Calu3 (cell line): ENCODE measurements around the gene POLA1. TPM values are rescaled to one million over a fixed set of nuclear protein-coding genes. Genes with fewer than 3 reads are reported as not detected.

Experiments
- BruUV-seq: library from RNA; stranded (reverse); fragments of 400-500 nt; replicated peaks from 2 replicates; lab custom pipeline; 2021; lab: Mats Ljungman, UMichigan
- CTCF ChIA-PET: fragments of 300-600 bp; sonication (Branson Sonifier 250); formaldehyde crosslinking; loops from one replicate; lab custom pipeline; 2022; ENCODE audit warnings: antibody characterized with exemption; lab: Charles Lee
- DNase-seq: peaks from one replicate; pipeline ENCODE4 v3.0.0; 2022
- H3K27ac Mint-ChIP-seq: one replicate; pipeline ENCODE4 v1.8.0; 2022; ENCODE audit warnings: mixed read lengths; ENCODE audit not compliant: unreplicated experiment
- H3K27me3 Mint-ChIP-seq: one replicate; pipeline ENCODE4 v1.8.0; 2022; ENCODE audit warnings: mixed read lengths; ENCODE audit not compliant: unreplicated experiment
- H3K36me3 Mint-ChIP-seq: one replicate; pipeline ENCODE4 v1.8.0; 2022; ENCODE audit warnings: mild to moderate bottlenecking, moderate library complexity, mixed read lengths; ENCODE audit not compliant: insufficient read depth, unreplicated experiment
- H3K4me1 Mint-ChIP-seq: one replicate; pipeline ENCODE4 v1.8.0; 2022; ENCODE audit warnings: mild to moderate bottlenecking, low read depth, mixed read lengths; ENCODE audit not compliant: unreplicated experiment
- H3K4me3 Mint-ChIP-seq: one replicate; pipeline ENCODE4 v1.8.0; 2022; ENCODE audit warnings: mild to moderate bottlenecking, low read depth, moderate library complexity, mixed read lengths; ENCODE audit not compliant: unreplicated experiment
- H3K9me3 Mint-ChIP-seq: one replicate; pipeline ENCODE4 v1.8.0; 2022; ENCODE audit warnings: low read depth, mixed read lengths; ENCODE audit not compliant: unreplicated experiment
- intact Hi-C: fragments of 100-400 bp; cut with micrococcal nuclease; formaldehyde crosslinking; loops from one replicate; pipeline ENCODE4 v1.10.0; 2022; ENCODE audit not compliant: unreplicated experiment
- total RNA-seq: library from RNA; stranded (reverse); gene quantifications from 2 replicates; pipeline ENCODE4 v1.2.3, GENCODE V29; 2022
- TF ChIP-seq, protein P1 (sequence below): fragments of 200-600 bp; IDR thresholded peaks from one replicate; pipeline ENCODE4 v1.8.0; 2022; ENCODE audit warnings: antibody characterized with exemption; ENCODE audit not compliant: unreplicated experiment

POLA1 gene
- total RNA-seq, 1 experiment from 2014 or later, result 25.2 TPM

DNA sequence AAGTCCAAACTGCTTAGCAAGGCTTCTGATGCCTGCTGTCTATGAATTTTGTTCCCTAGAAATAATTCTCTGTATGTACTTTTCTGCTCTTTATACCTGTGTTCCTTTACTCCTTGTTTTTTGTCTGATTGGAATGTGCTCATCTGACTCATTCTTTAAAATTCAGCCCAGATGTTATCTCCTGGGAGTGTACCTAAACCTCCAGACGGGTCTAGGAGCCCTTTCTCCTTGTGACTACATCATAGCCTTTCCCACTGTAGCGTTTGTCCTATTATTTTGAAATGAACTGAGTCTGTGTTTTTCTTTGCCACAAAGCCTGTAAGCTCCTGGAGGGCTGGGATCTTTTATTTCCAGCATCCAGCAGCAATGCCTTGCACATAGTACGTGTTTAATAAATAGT, 26.3 kb downstream of the POLA1 start:
- intact Hi-C loops, result no loop called here
- no peak overlapping the region for H3K4me3 Mint-ChIP-seq
- no peak overlapping the region for H3K27ac Mint-ChIP-seq
- TF ChIP-seq, protein P1, sequence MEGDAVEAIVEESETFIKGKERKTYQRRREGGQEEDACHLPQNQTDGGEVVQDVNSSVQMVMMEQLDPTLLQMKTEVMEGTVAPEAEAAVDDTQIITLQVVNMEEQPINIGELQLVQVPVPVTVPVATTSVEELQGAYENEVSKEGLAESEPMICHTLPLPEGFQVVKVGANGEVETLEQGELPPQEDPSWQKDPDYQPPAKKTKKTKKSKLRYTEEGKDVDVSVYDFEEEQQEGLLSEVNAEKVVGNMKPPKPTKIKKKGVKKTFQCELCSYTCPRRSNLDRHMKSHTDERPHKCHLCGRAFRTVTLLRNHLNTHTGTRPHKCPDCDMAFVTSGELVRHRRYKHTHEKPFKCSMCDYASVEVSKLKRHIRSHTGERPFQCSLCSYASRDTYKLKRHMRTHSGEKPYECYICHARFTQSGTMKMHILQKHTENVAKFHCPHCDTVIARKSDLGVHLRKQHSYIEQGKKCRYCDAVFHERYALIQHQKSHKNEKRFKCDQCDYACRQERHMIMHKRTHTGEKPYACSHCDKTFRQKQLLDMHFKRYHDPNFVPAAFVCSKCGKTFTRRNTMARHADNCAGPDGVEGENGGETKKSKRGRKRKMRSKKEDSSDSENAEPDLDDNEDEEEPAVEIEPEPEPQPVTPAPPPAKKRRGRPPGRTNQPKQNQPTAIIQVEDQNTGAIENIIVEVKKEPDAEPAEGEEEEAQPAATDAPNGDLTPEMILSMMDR, result no peak
- H3K27me3 Mint-ChIP-seq, result no peaks in the 10 kb centered on the region
- CTCF ChIA-PET, result no interaction called here
- BruUV-seq, result no TSS peak
- peaks cover 13% of the 10 kb centered on the region for H3K36me3 Mint-ChIP-seq
- no peaks in the 10 kb centered on the region for H3K4me1 Mint-ChIP-seq
- DNase-seq, result no peak
- H3K9me3 Mint-ChIP-seq, result no peaks in the 10 kb centered on the region

DNA sequence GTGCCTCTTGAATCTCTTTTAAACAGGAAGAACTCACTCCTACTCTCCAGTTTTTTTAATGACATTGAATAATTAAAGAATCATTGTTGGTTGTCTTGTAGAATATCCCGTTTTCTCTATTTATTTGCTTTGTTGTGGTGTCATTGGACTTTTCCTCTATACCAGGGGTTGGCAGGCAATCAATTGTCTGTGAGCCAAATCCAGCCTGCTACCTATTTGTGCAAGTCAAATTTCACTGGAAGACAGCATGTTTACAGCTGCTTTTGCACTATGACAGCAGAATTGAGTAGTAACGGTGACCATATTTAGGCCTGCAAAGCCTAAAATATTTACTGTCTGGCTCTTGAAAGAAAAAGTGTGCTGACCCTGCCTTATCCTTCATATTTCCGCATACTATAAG, 34.8 kb downstream of the POLA1 start:
- H3K36me3 Mint-ChIP-seq, result peaks cover 10% of the 10 kb centered on the region
- TF ChIP-seq, protein P1, result no peak
- H3K9me3 Mint-ChIP-seq, result no peaks in the 10 kb centered on the region
- DNase-seq, result no peak
- CTCF ChIA-PET, result no interaction called here
- H3K27ac Mint-ChIP-seq, result no peak overlapping the region
- H3K4me1 Mint-ChIP-seq, result no peaks in the 10 kb centered on the region
- H3K4me3 Mint-ChIP-seq, result no peak overlapping the region
- no peaks in the 10 kb centered on the region for H3K27me3 Mint-ChIP-seq
- BruUV-seq, result no TSS peak
- intact Hi-C loops, result no loop called here

DNA sequence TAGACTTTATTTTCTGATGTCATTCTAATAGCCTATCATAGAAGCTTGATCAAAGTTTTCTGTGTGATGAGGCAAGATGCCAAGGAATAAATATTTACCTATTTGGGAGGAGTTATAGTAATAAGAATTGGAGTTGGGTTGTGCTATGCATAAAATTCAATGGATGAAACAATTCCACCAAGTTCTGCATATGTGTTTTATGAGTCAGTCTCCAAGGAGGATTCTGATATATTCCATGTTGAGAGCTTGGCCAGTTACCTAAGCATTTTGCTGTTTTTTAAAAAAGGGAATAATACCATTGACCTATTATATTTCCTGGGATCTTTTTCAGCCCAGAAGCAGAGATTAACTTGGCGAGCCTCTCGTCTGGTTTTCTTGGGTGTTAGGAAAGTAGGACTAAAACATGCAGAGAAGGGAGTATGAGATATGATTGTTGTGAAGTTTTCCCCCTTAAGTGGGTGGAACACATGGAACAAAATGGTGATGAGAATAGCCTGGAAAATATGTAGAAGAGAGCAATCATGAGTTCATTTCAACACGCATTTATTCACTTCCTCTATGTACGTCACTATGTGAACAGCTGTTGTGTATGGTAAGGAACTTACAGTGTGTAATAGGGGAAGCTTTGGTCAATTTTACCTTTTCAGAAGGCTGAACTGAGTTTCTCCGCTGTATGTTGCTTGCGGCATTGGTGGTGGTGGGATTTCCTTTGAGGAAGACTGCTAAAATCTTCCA, 39.2 kb downstream of the POLA1 start:
- Mint-ChIP-seq H3K27ac (no peak overlapping the region), H3K4me3 (no peak overlapping the region), H3K9me3 (no peaks in the 10 kb centered on the region), H3K36me3 (peaks cover 10% of the 10 kb centered on the region), H3K4me1 (no peaks in the 10 kb centered on the region), H3K27me3 (no peaks in the 10 kb centered on the region)
- intact Hi-C loops, result no loop called here
- BruUV-seq, result no TSS peak
- no peak for DNase-seq
- TF ChIP-seq, protein P1, result no peak
- CTCF ChIA-PET, result no interaction called here

- TF ChIP-seq, protein P1, result no peak
- Mint-ChIP-seq H3K27ac (no peak overlapping the region), H3K36me3 (no peaks in the 10 kb centered on the region), H3K4me1 (no peaks in the 10 kb centered on the region), H3K4me3 (no peak overlapping the region), H3K27me3 (no peaks in the 10 kb centered on the region), H3K9me3 (no peaks in the 10 kb centered on the region)
- intact Hi-C loops, result no loop called here
- no TSS peak for BruUV-seq
- CTCF ChIA-PET, result no interaction called here
- DNase-seq, result no peak
Observed at GRCh38 chrX:24741330-24741729, 47.6 kb downstream of the POLA1 start.
